ENCODE data around the gene UBAC1.

UBAC1 gene

GRCh38 chr9:135933114-135933513 is 28.1 kb downstream of the UBAC1 start:
- DNase-seq (ENCODE audit: low read depth, low spot score): no peak
- Histone ChIP-seq H3K27ac (no peak overlapping the region), H3K4me3 (no peak overlapping the region), H3K36me3 (ENCODE audit: insufficient read depth, low read length) (peaks cover 38% of the 10 kb centered on the region), H3K9me3 (ENCODE audit: low read depth, low read length) (no peaks in the 10 kb centered on the region), H3K9ac (ENCODE audit: insufficient read length) (no peak overlapping the region)
- TF ChIP-seq FOXP2 (optimal IDR thresholded peaks at IDR 0.05; ENCODE audit: control extremely low read depth, extremely low read length, insufficient read depth) (no peak), EZH2 (IDR thresholded peaks at IDR 0.05) (no peak), POLR2AphosphoS5 (IDR thresholded peaks at IDR 0.05; ENCODE audit: borderline replicate concordance, low read depth, low read length) (no peak)

- DNase-seq (ENCODE audit: low read depth, low spot score): no peak
- Histone ChIP-seq H3K9me3 (ENCODE audit: low read depth, low read length) (no peaks in the 10 kb centered on the region), H3K36me3 (ENCODE audit: insufficient read depth, low read length) (peaks cover 33% of the 10 kb centered on the region), H3K27ac (no peak overlapping the region), H3K4me3 (no peak overlapping the region), H3K9ac (ENCODE audit: insufficient read length) (no peak overlapping the region)
- no peak for TF ChIP-seq FOXP2 (optimal IDR thresholded peaks at IDR 0.05; ENCODE audit: control extremely low read depth, extremely low read length, insufficient read depth)
- no peak for TF ChIP-seq POLR2AphosphoS5 (IDR thresholded peaks at IDR 0.05; ENCODE audit: borderline replicate concordance, low read depth, low read length)
- no peak for TF ChIP-seq EZH2 (IDR thresholded peaks at IDR 0.05)
Observed at GRCh38 chr9:135932656-135933055, 28.5 kb downstream of the UBAC1 start.

GRCh38 chr9:135931349-135931820 is 29.8 kb downstream of the UBAC1 start:
- TF ChIP-seq EZH2 (IDR thresholded peaks at IDR 0.05): no peak
- no peak for TF ChIP-seq POLR2AphosphoS5 (IDR thresholded peaks at IDR 0.05; ENCODE audit: borderline replicate concordance, low read depth, low read length)
- no peak for TF ChIP-seq FOXP2 (optimal IDR thresholded peaks at IDR 0.05; ENCODE audit: control extremely low read depth, extremely low read length, insufficient read depth)

GRCh38 chr9:135930446-135931345 is 30.5 kb downstream of the UBAC1 start:
- H3K27ac ChIP-seq: no peak overlapping the region
- H3K9ac ChIP-seq (ENCODE audit: insufficient read length): no peak overlapping the region
- TF ChIP-seq EZH2 (IDR thresholded peaks at IDR 0.05) (no peak), POLR2AphosphoS5 (IDR thresholded peaks at IDR 0.05; ENCODE audit: borderline replicate concordance, low read depth, low read length) (no peak)

More at GRCh38 chr9:135931349-135931820, 29.8 kb downstream of the UBAC1 start:
- H3K36me3 ChIP-seq (ENCODE audit: insufficient read depth, low read length): peaks cover 23% of the 10 kb centered on the region
- DNase-seq (ENCODE audit: low read depth, low spot score): no peak
- no peak overlapping the region for H3K27ac ChIP-seq
- H3K4me3 ChIP-seq: no peak overlapping the region
- H3K9ac ChIP-seq (ENCODE audit: insufficient read length): no peak overlapping the region
- no peaks in the 10 kb centered on the region for H3K9me3 ChIP-seq (ENCODE audit: low read depth, low read length)

GRCh38 chr9:135929656-135930445 is 31.3 kb downstream of the UBAC1 start:
- no peak for TF ChIP-seq EZH2 (IDR thresholded peaks at IDR 0.05)
- TF ChIP-seq POLR2AphosphoS5 (IDR thresholded peaks at IDR 0.05; ENCODE audit: borderline replicate concordance, low read depth, low read length): no peak
- no peak for TF ChIP-seq FOXP2 (optimal IDR thresholded peaks at IDR 0.05; ENCODE audit: control extremely low read depth, extremely low read length, insufficient read depth)
- Histone ChIP-seq H3K4me3 (no peak overlapping the region), H3K36me3 (ENCODE audit: insufficient read depth, low read length) (peaks cover 13% of the 10 kb centered on the region; the same call in 1 of the 2 replicates), H3K27ac (no peak overlapping the region), H3K9me3 (ENCODE audit: low read depth, low read length) (no peaks in the 10 kb centered on the region), H3K9ac (ENCODE audit: insufficient read length) (no peak overlapping the region)
- DNase-seq (ENCODE audit: low read depth, low spot score): no peak

More at GRCh38 chr9:135930446-135931345, 30.5 kb downstream of the UBAC1 start:
- Histone ChIP-seq H3K9me3 (ENCODE audit: low read depth, low read length) (no peaks in the 10 kb centered on the region), H3K36me3 (ENCODE audit: insufficient read depth, low read length) (peaks cover 16% of the 10 kb centered on the region; the same call in 1 of the 2 replicates), H3K4me3 (no peak overlapping the region)
- no peak for DNase-seq (ENCODE audit: low read depth, low spot score)

GRCh38 chr9:135928731-135929655 is 32.2 kb downstream of the UBAC1 start:
- no peak for DNase-seq (ENCODE audit: low read depth, low spot score)
- Histone ChIP-seq H3K36me3 (ENCODE audit: insufficient read depth, low read length) (peaks cover 10% of the 10 kb centered on the region; the same call in 1 of the 2 replicates), H3K9ac (ENCODE audit: insufficient read length) (no peak overlapping the region), H3K27ac (no peak overlapping the region), H3K9me3 (ENCODE audit: low read depth, low read length) (no peaks in the 10 kb centered on the region), H3K4me3 (no peak overlapping the region)
- no peak for TF ChIP-seq EZH2 (IDR thresholded peaks at IDR 0.05)
- TF ChIP-seq FOXP2 (optimal IDR thresholded peaks at IDR 0.05; ENCODE audit: control extremely low read depth, extremely low read length, insufficient read depth): no peak
- TF ChIP-seq POLR2AphosphoS5 (IDR thresholded peaks at IDR 0.05; ENCODE audit: borderline replicate concordance, low read depth, low read length): no peak

GRCh38 chr9:135928074-135928730 is 33.0 kb downstream of the UBAC1 start:
- H3K27ac ChIP-seq: no peak overlapping the region
- H3K9me3 ChIP-seq (ENCODE audit: low read depth, low read length): no peaks in the 10 kb centered on the region
- H3K9ac ChIP-seq (ENCODE audit: insufficient read length): no peak overlapping the region
- TF ChIP-seq FOXP2 (optimal IDR thresholded peaks at IDR 0.05; ENCODE audit: control extremely low read depth, extremely low read length, insufficient read depth) (no peak), POLR2AphosphoS5 (IDR thresholded peaks at IDR 0.05; ENCODE audit: borderline replicate concordance, low read depth, low read length) (no peak), EZH2 (IDR thresholded peaks at IDR 0.05) (no peak)
- H3K36me3 ChIP-seq (ENCODE audit: insufficient read depth, low read length): peaks cover 7% of the 10 kb centered on the region; the same call in 1 of the 2 replicates
- DNase-seq (ENCODE audit: low read depth, low spot score): no peak
- H3K4me3 ChIP-seq: no peak overlapping the region

Data from SK-N-MC (cell line).